ENCODE measurements around the gene EGLN2.

EGLN2 gene

GRCh38 chr19:40807147-40808020 lies 8.4 kb downstream of the EGLN2 start:
- no peak overlapping the region for H3K27ac ChIP-seq (replicated peaks)
- no peak for DNase-seq (ENCODE audit: low read depth in 1 of 2, low spot score in 1 of 2)
- H3K4me3 ChIP-seq (replicated peaks; ENCODE audit: insufficient read depth, low read length) = no peak overlapping the region
- no peaks in the 10 kb centered on the region for H3K27me3 ChIP-seq (ENCODE audit: insufficient read depth, poor library complexity, severe bottlenecking)
- TF ChIP-seq GABPA (IDR thresholded peaks at IDR 0.05; ENCODE audit: low read depth) = no peak
- no peak for TF ChIP-seq CTCF (IDR thresholded peaks at IDR 0.05; ENCODE audit: insufficient read depth, low read length)
- TF ChIP-seq, protein P1, sequence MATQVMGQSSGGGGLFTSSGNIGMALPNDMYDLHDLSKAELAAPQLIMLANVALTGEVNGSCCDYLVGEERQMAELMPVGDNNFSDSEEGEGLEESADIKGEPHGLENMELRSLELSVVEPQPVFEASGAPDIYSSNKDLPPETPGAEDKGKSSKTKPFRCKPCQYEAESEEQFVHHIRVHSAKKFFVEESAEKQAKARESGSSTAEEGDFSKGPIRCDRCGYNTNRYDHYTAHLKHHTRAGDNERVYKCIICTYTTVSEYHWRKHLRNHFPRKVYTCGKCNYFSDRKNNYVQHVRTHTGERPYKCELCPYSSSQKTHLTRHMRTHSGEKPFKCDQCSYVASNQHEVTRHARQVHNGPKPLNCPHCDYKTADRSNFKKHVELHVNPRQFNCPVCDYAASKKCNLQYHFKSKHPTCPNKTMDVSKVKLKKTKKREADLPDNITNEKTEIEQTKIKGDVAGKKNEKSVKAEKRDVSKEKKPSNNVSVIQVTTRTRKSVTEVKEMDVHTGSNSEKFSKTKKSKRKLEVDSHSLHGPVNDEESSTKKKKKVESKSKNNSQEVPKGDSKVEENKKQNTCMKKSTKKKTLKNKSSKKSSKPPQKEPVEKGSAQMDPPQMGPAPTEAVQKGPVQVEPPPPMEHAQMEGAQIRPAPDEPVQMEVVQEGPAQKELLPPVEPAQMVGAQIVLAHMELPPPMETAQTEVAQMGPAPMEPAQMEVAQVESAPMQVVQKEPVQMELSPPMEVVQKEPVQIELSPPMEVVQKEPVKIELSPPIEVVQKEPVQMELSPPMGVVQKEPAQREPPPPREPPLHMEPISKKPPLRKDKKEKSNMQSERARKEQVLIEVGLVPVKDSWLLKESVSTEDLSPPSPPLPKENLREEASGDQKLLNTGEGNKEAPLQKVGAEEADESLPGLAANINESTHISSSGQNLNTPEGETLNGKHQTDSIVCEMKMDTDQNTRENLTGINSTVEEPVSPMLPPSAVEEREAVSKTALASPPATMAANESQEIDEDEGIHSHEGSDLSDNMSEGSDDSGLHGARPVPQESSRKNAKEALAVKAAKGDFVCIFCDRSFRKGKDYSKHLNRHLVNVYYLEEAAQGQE (IDR thresholded peaks at IDR 0.05; ENCODE audit: insufficient replicate concordance, low read depth) = no peak
- no peak for TF ChIP-seq POLR2AphosphoS5 (IDR thresholded peaks at IDR 0.05; ENCODE audit: low read depth)
- TF ChIP-seq SPI1 (IDR thresholded peaks at IDR 0.05; ENCODE audit: borderline replicate concordance, low read depth) = no peak

- no peak for DNase-seq (ENCODE audit: low read depth in 1 of 2, low spot score in 1 of 2)
- Histone ChIP-seq H3K4me3 (replicated peaks; ENCODE audit: insufficient read depth, low read length) (no peak overlapping the region), H3K27me3 (ENCODE audit: insufficient read depth, poor library complexity, severe bottlenecking) (no peaks in the 10 kb centered on the region), H3K27ac (replicated peaks) (no peak overlapping the region)
- no peak for TF ChIP-seq GABPA (IDR thresholded peaks at IDR 0.05; ENCODE audit: low read depth)
- no peak for TF ChIP-seq POLR2AphosphoS5 (IDR thresholded peaks at IDR 0.05; ENCODE audit: low read depth)
- no peak for TF ChIP-seq CTCF (IDR thresholded peaks at IDR 0.05; ENCODE audit: insufficient read depth, low read length)
- TF ChIP-seq, protein P1 (IDR thresholded peaks at IDR 0.05; ENCODE audit: insufficient replicate concordance, low read depth) = no peak
- no peak for TF ChIP-seq SPI1 (IDR thresholded peaks at IDR 0.05; ENCODE audit: borderline replicate concordance, low read depth)
These were observed 9.0 kb downstream of the EGLN2 start for GRCh38 chr19:40808021-40808325.

DNA sequence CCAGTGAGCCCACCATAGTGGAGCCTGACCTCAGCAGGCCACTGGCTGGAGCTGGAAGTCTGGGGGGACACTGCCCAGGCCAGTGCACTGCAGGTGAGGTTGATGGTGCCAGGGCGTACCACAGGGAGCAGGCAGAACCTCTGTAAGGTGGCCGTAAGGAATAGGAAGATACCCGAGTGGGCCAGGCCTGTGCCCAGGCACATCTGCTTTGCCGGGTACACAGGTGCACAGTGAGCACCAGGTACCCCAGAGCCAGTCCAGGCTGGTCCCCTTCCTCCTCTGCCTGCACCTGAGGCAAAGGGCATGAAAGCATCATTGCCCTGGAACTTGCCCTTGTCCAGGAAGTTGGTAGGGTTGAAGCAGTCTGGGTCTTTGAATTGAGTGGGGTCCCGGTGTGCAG lies 9.5 kb downstream of the EGLN2 start:
- H3K4me3 ChIP-seq (replicated peaks; ENCODE audit: insufficient read depth, low read length) = no peak overlapping the region
- no peaks in the 10 kb centered on the region for H3K27me3 ChIP-seq (ENCODE audit: insufficient read depth, poor library complexity, severe bottlenecking)
- DNase-seq (ENCODE audit: low read depth in 1 of 2, low spot score in 1 of 2) = no peak
- H3K27ac ChIP-seq (replicated peaks) = no peak overlapping the region
- TF ChIP-seq CTCF (IDR thresholded peaks at IDR 0.05; ENCODE audit: insufficient read depth, low read length) (no peak), POLR2AphosphoS5 (IDR thresholded peaks at IDR 0.05; ENCODE audit: low read depth) (no peak), SPI1 (IDR thresholded peaks at IDR 0.05; ENCODE audit: borderline replicate concordance, low read depth) (no peak), GABPA (IDR thresholded peaks at IDR 0.05; ENCODE audit: low read depth) (no peak)
- TF ChIP-seq, protein P1 (IDR thresholded peaks at IDR 0.05; ENCODE audit: insufficient replicate concordance, low read depth) = no peak

All from HL-60 (cell line).